ENCODE data around the gene RPL9. TPM values are rescaled to one million over a fixed set of nuclear protein-coding genes. Genes with fewer than 3 reads are reported as not detected.

The RPL9 gene
- total and polyA plus RNA-seq, 2 of the 13 experiments (the other 11 are each of a cell fraction or from before 2014, with no cell fraction given) = 993 to 2,148 TPM

DNA sequence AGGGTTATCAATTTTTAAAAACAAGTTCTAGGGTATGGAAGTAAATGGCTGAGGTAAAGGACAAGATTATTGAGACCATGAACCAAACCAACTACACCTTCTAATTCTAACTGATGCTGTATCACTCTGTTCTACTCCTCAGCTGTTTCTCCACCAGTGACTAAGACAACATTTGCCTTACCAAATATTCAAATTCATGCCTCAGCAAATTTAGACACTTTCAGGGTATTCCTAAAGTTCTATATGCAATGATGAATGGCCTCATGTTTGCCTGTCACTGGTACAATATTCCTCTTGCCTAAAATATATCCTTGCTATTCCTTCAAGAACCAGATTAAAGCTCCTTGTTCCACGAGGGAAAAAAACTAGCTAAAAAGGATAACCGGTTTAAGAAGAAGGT, 5.0 kb downstream of the RPL9 start:
- Histone ChIP-seq H3K4me2 (ENCODE audit: low read depth, low read length) (no peak overlapping the region), H3K4me3 (replicated peaks in 1 of 3; ENCODE audit: insufficient read depth in 1 of 3, low read depth in 2 of 3, low read length in 3 of 3) (no peak overlapping the region), H3K36me3 (replicated peaks in 1 of 2; ENCODE audit: control insufficient read depth in 1 of 2, insufficient read depth in 2 of 2, low read length in 2 of 2) (peaks cover 9 to 62% of the 10 kb centered on the region in 2 experiments), H3K79me2 (ENCODE audit: insufficient read depth, low read length) (peaks cover 35% of the 10 kb centered on the region), H3K9me3 (ENCODE audit: low read length) (no peaks in the 10 kb centered on the region), H3K27ac (ENCODE audit: extremely low read length, insufficient read depth, low read length) (no peak overlapping the region), H2AFZ (ENCODE audit: low read length) (no peak overlapping the region), H3K27me3 (ENCODE audit: control insufficient read depth in 1 of 2, insufficient read depth in 2 of 2, low read length in 2 of 2) (no peaks in the 10 kb centered on the region; a peak in 1 of 5 replicates), H3K4me1 (ENCODE audit: insufficient read depth, low read length) (peaks cover 77% of the 10 kb centered on the region), H3K9ac (ENCODE audit: insufficient read depth, low read depth, low read length) (no peak overlapping the region), H4K20me1 (ENCODE audit: insufficient read depth, low read length) (peaks cover 60% of the 10 kb centered on the region)
- 88% methylated on average over 2 of the region's 2 CpGs for WGBS (ENCODE audit: low lambda C conversion rate)
- CTCF ChIA-PET (ENCODE audit: low intra/inter-chr PET ratio, low total read pairs) = no interaction called here
- POLR2A ChIA-PET = no interaction called here
- no TSS peak for BruUV-seq (replicated peaks)
- intact Hi-C loops (cut with micrococcal nuclease; ENCODE audit: unreplicated experiment) (loop anchor here (5.0 kb wide), 1 partner anchor 271 kb away; the partner anchor contains the start of gene WDR19), in situ Hi-C loops (cut with HindIII; ENCODE audit: extremely low pct_ligation_motif_present, low pct_unique_long_range_greater_than_20kb) (no loop called here)
- no peak for DNase-seq (ENCODE audit: low spot score)
- no peak for ATAC-seq
- FAIRE-seq = no peak
- TF ChIP-seq KIAA2018 (CRISPR knock-in tag; IDR thresholded peaks at IDR 0.05; ENCODE audit: borderline replicate concordance) = no peak
- no peak for TF ChIP-seq NFYC (CRISPR knock-in tag; IDR thresholded peaks at IDR 0.05)
- peak; percentile 69 to 73 for TF ChIP-seq MAFK (conservative IDR thresholded peaks at IDR 0.05 in 1 of 2, IDR thresholded peaks at IDR 0.05 in 1 of 2; ENCODE audit: low read length in 2 of 2)
- no peak for TF ChIP-seq RBAK (CRISPR knock-in tag; IDR thresholded peaks at IDR 0.05)
- TF ChIP-seq ZNF713 (CRISPR knock-in tag; IDR thresholded peaks at IDR 0.05) = no peak
- peak; percentile 71 for TF ChIP-seq MAFF (IDR thresholded peaks at IDR 0.05; ENCODE audit: low read depth, low read length)
- TF ChIP-seq POLR2A (IDR thresholded peaks at IDR 0.05; ENCODE audit: insufficient read depth in 1 of 2, low read depth in 2 of 2, low read length in 2 of 2) = 0 out of 4 replicates have a peak, but pooled peaks of 1 of the 2 experiments have one; percentile 36
- no peak for TF ChIP-seq PCBP1 (IDR thresholded peaks at IDR 0.05; ENCODE audit: borderline replicate concordance, low read depth, low read length)

All from HepG2 (cell line).